HepG2 (cell line): ENCODE measurements around the gene COL18A1. TPM values are rescaled to one million over a fixed set of nuclear protein-coding genes. Genes with fewer than 3 reads are reported as not detected.

Source experiments
- DNMT3B ChIP-seq: conservative IDR thresholded peaks from 2 replicates; pipeline ENCODE4 v1.6.1; 2016; ENCODE audit warnings: missing biosample characterization, control low read depth
- DPF2 ChIP-seq: sonication (generic); formaldehyde crosslinking; IDR thresholded peaks from 2 replicates; pipeline ENCODE4 v1.4.0; 2020; ENCODE audit warnings: mild to moderate bottlenecking, low read depth, missing genetic modification reagents, borderline replicate concordance
- FOXC1 ChIP-seq: sonication (generic); formaldehyde crosslinking; IDR thresholded peaks from 2 replicates; pipeline ENCODE4 v1.8.0; 2022; ENCODE audit warnings: mild to moderate bottlenecking, missing genetic modification reagents, borderline replicate concordance
- FOXP4 ChIP-seq: sonication (generic); formaldehyde crosslinking; IDR thresholded peaks from 2 replicates; pipeline ENCODE4 v1.4.0; 2020; ENCODE audit warnings: missing genetic modification reagents
- GLI4 ChIP-seq: sonication (generic); formaldehyde crosslinking; IDR thresholded peaks from 2 replicates; pipeline ENCODE4 v1.5.1; 2020; ENCODE audit warnings: missing genetic modification reagents, mild to moderate bottlenecking, moderate library complexity, borderline replicate concordance
- HDAC2 ChIP-seq: sonication (generic); formaldehyde crosslinking; IDR thresholded peaks from 2 replicates; pipeline ENCODE4 v1.4.0; 2020; ENCODE audit warnings: missing genetic modification reagents
- MED1 ChIP-seq: sonication (generic); formaldehyde crosslinking; IDR thresholded peaks from 2 replicates; pipeline ENCODE4 v1.4.0; 2020; ENCODE audit warnings: missing genetic modification reagents
- NCOA2 ChIP-seq: sonication (generic); formaldehyde crosslinking; IDR thresholded peaks from 2 replicates; pipeline ENCODE4 v1.8.0; 2022; ENCODE audit warnings: inconsistent platforms
- NFRKB ChIP-seq: fragments of 450-650 bp; IDR thresholded peaks from 2 replicates; pipeline ENCODE4 v1.6.1; 2017
- RAD51 ChIP-seq: fragments of 450-650 bp; IDR thresholded peaks from 2 replicates; pipeline ENCODE4 v1.6.1; 2016; ENCODE audit warnings: borderline replicate concordance
- REPIN1 ChIP-seq: sonication (generic); formaldehyde crosslinking; IDR thresholded peaks from 2 replicates; pipeline ENCODE4 v1.8.0; 2022; ENCODE audit warnings: missing genetic modification reagents, low read depth, mild to moderate bottlenecking, borderline replicate concordance
- THAP9 ChIP-seq: sonication (generic); formaldehyde crosslinking; IDR thresholded peaks from 2 replicates; pipeline ENCODE4; 2020; ENCODE audit warnings: missing genetic modification reagents, mild to moderate bottlenecking, borderline replicate concordance
- ZNF709 ChIP-seq: sonication (generic); formaldehyde crosslinking; IDR thresholded peaks from 2 replicates; pipeline ENCODE4 v1.5.0; 2020; ENCODE audit warnings: mild to moderate bottlenecking, missing genetic modification reagents
- ZNF768 ChIP-seq: sonication (generic); formaldehyde crosslinking; IDR thresholded peaks from 2 replicates; pipeline ENCODE4 v1.4.0; 2020; ENCODE audit warnings: missing genetic modification reagents
- polyA plus RNA-seq, 8 experiments: library from polyadenylated mRNA; depleted of rRNA in 3 of 8; stranded (reverse) in 7 of 8; unstranded in 1 of 8; fragments of >200 nt; fragmentation: Illumina TruSeq in 4 of 8; extraction: Trizol in 4 of 8; gene quantifications; 2 replicates each; pipeline versions ENCODE4 v1.2.1 to v1.2.3, GENCODE V29; 2011 to 2016; ENCODE audit warnings: low read depth in 4 of 8, missing spikeins in 1 of 8, mixed read lengths in 1 of 8; ENCODE audit not compliant: insufficient read depth in 1 of 8
- total RNA-seq, 5 experiments: library from RNA; depleted of rRNA; stranded (reverse); fragments of >200 nt; fragmentation: Illumina TruSeq; extraction: Trizol; gene quantifications; 2 replicates each; pipeline ENCODE4 v1.2.3, GENCODE V29; 2016; ENCODE audit warnings: low read depth in 1 of 5
- TF ChIP-seq, protein P1 (sequence below), 2 experiments: sonication (generic) in 1 of 2; formaldehyde crosslinking in 1 of 2; IDR thresholded peaks; 2 replicates each; pipeline versions ENCODE4 v1.6.1 to v1.9.0; 2014 to 2022; ENCODE audit warnings: antibody characterized with exemption in 1 of 2, borderline replicate concordance in 1 of 2, inconsistent platforms in 1 of 2, low read depth in 1 of 2, missing genetic modification reagents in 1 of 2
- TF ChIP-seq, protein P2 (sequence below): IDR thresholded peaks from 2 replicates; pipeline ENCODE4 v1.6.1; 2016

The COL18A1 gene
- total and polyA plus RNA-seq, 2 of the 13 experiments (the other 11 are each of a cell fraction or from before 2014, with no cell fraction given), result 79.0 to 102 TPM

DNA sequence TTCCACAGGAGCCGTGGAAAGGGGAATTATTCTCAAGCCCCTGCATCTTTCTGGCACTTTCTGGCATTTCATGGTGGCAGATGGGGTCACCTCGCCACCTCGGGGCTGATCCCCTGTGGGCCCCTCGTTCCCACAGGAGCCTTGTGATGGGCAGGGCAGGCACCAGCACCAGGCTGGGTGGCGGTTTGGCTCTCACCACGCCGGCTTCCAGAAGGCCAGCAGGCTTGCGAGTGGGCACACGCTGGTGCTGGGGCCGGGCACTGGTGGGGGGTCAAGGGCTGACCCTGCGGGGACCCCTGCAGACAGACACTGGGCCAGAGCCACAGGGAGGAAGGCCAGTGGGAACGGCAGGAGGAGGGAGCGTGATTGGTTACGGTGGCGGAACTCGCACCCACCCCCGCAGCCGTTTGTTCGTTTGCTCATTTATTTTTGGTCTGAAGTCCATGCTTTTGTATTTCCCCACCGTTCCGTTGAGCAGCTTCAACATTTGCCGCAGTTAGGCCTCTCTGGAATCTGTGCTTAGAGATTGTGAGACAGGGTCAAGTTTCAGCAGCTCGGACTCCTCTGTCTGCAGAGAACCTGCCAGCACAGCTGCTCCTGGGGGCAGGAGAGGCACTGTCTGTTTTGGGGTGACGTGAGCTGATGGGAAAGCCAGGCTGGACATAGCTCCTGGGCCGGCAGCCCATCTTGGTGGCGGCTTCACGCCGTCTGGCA, 5.3 kb downstream of the COL18A1 start (continued):
- TF ChIP-seq, protein P1, sequence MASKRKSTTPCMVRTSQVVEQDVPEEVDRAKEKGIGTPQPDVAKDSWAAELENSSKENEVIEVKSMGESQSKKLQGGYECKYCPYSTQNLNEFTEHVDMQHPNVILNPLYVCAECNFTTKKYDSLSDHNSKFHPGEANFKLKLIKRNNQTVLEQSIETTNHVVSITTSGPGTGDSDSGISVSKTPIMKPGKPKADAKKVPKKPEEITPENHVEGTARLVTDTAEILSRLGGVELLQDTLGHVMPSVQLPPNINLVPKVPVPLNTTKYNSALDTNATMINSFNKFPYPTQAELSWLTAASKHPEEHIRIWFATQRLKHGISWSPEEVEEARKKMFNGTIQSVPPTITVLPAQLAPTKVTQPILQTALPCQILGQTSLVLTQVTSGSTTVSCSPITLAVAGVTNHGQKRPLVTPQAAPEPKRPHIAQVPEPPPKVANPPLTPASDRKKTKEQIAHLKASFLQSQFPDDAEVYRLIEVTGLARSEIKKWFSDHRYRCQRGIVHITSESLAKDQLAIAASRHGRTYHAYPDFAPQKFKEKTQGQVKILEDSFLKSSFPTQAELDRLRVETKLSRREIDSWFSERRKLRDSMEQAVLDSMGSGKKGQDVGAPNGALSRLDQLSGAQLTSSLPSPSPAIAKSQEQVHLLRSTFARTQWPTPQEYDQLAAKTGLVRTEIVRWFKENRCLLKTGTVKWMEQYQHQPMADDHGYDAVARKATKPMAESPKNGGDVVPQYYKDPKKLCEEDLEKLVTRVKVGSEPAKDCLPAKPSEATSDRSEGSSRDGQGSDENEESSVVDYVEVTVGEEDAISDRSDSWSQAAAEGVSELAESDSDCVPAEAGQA (IDR thresholded peaks at IDR 0.05; ENCODE audit: low read depth), result no peak
- TF ChIP-seq, protein P1 (CRISPR knock-in tag; IDR thresholded peaks at IDR 0.05; ENCODE audit: borderline replicate concordance), result no peak
- no peak for TF ChIP-seq RAD51
- TF ChIP-seq GLI4 (CRISPR knock-in tag), result 0 out of 2 replicates have a peak, but pooled peaks have one; percentile 22
- TF ChIP-seq HDAC2 (CRISPR knock-in tag), result peak; percentile 60; the same call in 1 of the 2 replicates
- TF ChIP-seq, protein P2, sequence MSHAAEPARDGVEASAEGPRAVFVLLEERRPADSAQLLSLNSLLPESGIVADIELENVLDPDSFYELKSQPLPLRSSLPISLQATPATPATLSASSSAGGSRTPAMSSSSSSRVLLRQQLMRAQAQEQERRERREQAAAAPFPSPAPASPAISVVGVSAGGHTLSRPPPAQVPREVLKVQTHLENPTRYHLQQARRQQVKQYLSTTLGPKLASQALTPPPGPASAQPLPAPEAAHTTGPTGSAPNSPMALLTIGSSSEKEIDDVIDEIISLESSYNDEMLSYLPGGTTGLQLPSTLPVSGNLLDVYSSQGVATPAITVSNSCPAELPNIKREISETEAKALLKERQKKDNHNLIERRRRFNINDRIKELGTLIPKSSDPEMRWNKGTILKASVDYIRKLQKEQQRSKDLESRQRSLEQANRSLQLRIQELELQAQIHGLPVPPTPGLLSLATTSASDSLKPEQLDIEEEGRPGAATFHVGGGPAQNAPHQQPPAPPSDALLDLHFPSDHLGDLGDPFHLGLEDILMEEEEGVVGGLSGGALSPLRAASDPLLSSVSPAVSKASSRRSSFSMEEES (CRISPR knock-in tag), result no peak
- TF ChIP-seq FOXC1 (CRISPR knock-in tag), result 0 out of 2 replicates have a peak, but pooled peaks have one; percentile 47
- no peak for TF ChIP-seq DPF2 (CRISPR knock-in tag)
- no peak; the same call in 1 of the 2 replicates for TF ChIP-seq ZNF768 (CRISPR knock-in tag)
- TF ChIP-seq THAP9 (CRISPR knock-in tag), result peak; percentile 34; the same call in 1 of the 2 replicates
- no peak for TF ChIP-seq NFRKB
- TF ChIP-seq NCOA2 (CRISPR knock-in tag), result peak; percentile 36; the same call in 1 of the 2 replicates
- no peak; the same call in 1 of the 2 replicates for TF ChIP-seq DNMT3B (CRISPR knock-in tag)
- peak; percentile 65 for TF ChIP-seq MED1 (CRISPR knock-in tag)
- peak; percentile 45; the same call in 1 of the 2 replicates for TF ChIP-seq FOXP4 (CRISPR knock-in tag)
- no peak for TF ChIP-seq ZNF709 (CRISPR knock-in tag)
- TF ChIP-seq REPIN1 (CRISPR knock-in tag), result peak; percentile 37; the same call in 1 of the 2 replicates
